HL-60 (cell line): ENCODE measurements around the gene FEV.

Experiments used
- CTCF ChIP-seq: IDR thresholded peaks from one replicate; pipeline ENCODE4 v1.5.1; 2011; ENCODE audit warnings: low read length, control low read depth, inconsistent platforms; ENCODE audit not compliant: insufficient read depth
- GABPA ChIP-seq: IDR thresholded peaks from 2 replicates; pipeline ENCODE4 v1.6.1; 2012; ENCODE audit warnings: low read depth
- POLR2AphosphoS5 ChIP-seq: IDR thresholded peaks from 2 replicates; pipeline ENCODE4 v1.6.1; 2012; ENCODE audit warnings: low read depth

GRCh38 chr2:218999021-218999880 is 14.3 kb upstream of the FEV start:
- TF ChIP-seq CTCF = no peak
- TF ChIP-seq GABPA = no peak
- no peak for TF ChIP-seq POLR2AphosphoS5
